H9 (cell line): Measurements from ENCODE around the gene NCKAP5. TPM values are rescaled to one million over a fixed set of nuclear protein-coding genes. Genes with fewer than 3 reads are reported as not detected.

Experiments used
- DNase-seq: peaks from one replicate; pipeline ENCODE4 v3.0.0-alpha.2; 2017
- H2AFZ ChIP-seq: one replicate; pipeline ENCODE4 v1.6.1; 2013; ENCODE audit warnings: mild to moderate bottlenecking, low read length, control low read depth, moderate library complexity
- H2AK5ac ChIP-seq: 2 replicates; pipeline ENCODE4 v1.6.1; 2013; ENCODE audit warnings: low read length, control low read depth, mixed read lengths; ENCODE audit not compliant: insufficient read length
- H2BK120ac ChIP-seq: one replicate; pipeline ENCODE4 v1.6.1; 2013; ENCODE audit warnings: low read depth, mild to moderate bottlenecking, low read length, control low read depth, inconsistent platforms; ENCODE audit not compliant: poor library complexity, severe bottlenecking
- H2BK12ac ChIP-seq: 2 replicates; pipeline ENCODE4 v1.6.1; 2013; ENCODE audit warnings: low read length, control low read depth, mixed read lengths, low read depth; ENCODE audit not compliant: insufficient read length
- H2BK15ac ChIP-seq: 2 replicates; pipeline ENCODE4 v1.6.1; 2013; ENCODE audit warnings: low read depth, low read length, control low read depth
- H2BK20ac ChIP-seq: one replicate; pipeline ENCODE4 v1.6.1; 2013; ENCODE audit warnings: low read depth, mild to moderate bottlenecking, low read length, control low read depth, inconsistent platforms; ENCODE audit not compliant: poor library complexity, severe bottlenecking
- H2BK5ac ChIP-seq: 2 replicates; pipeline ENCODE4 v1.6.1; 2013; ENCODE audit warnings: low read length, control low read depth, mixed read lengths; ENCODE audit not compliant: insufficient read length
- H3K14ac ChIP-seq: 2 replicates; pipeline ENCODE4 v1.6.1; 2013; ENCODE audit warnings: low read length, control low read depth; ENCODE audit not compliant: insufficient read depth
- H3K18ac ChIP-seq: 2 replicates; pipeline ENCODE4 v1.6.1; 2013; ENCODE audit warnings: low read depth, mild to moderate bottlenecking, mixed read lengths, low read length, control low read depth; ENCODE audit not compliant: insufficient read length
- H3K23ac ChIP-seq: 2 replicates; pipeline ENCODE4 v1.6.1; 2013; ENCODE audit warnings: low read length, control low read depth, mixed read lengths, low read depth; ENCODE audit not compliant: insufficient read length
- H3K23me2 ChIP-seq: 2 replicates; pipeline ENCODE4 v1.6.1; 2013; ENCODE audit warnings: low read depth, mild to moderate bottlenecking, mixed read lengths, low read length, control low read depth; ENCODE audit not compliant: insufficient read length, poor library complexity, severe bottlenecking
- H3K27ac ChIP-seq: 2 replicates; pipeline ENCODE4 v1.5.1; 2013; ENCODE audit warnings: low read length, control low read depth, mixed read lengths, low read depth; ENCODE audit not compliant: insufficient read length
- H3K27me3 ChIP-seq: 2 replicates; pipeline ENCODE4 v1.6.1; 2013; ENCODE audit warnings: low read length, control low read depth, inconsistent platforms; ENCODE audit not compliant: insufficient read depth
- H3K4ac ChIP-seq: 2 replicates; pipeline ENCODE4 v1.6.1; 2013; ENCODE audit warnings: low read depth, mild to moderate bottlenecking, control low read depth, inconsistent platforms, low read length, moderate library complexity
- H3K4me1 ChIP-seq: 2 replicates; pipeline ENCODE4 v1.6.1; 2013; ENCODE audit warnings: low read length, control low read depth, inconsistent platforms; ENCODE audit not compliant: insufficient read depth
- H3K4me2 ChIP-seq: 2 replicates; pipeline ENCODE4 v1.6.1; 2013; ENCODE audit warnings: low read length, control low read depth, mixed read lengths; ENCODE audit not compliant: insufficient read length, insufficient read depth
- H3K56ac ChIP-seq: 2 replicates; pipeline ENCODE4 v1.6.1; 2013; ENCODE audit warnings: low read depth, mild to moderate bottlenecking, mixed read lengths, low read length, control low read depth; ENCODE audit not compliant: insufficient read length
- H3K79me1 ChIP-seq: 2 replicates; pipeline ENCODE4 v1.6.1; 2013; ENCODE audit warnings: low read depth, mild to moderate bottlenecking, moderate library complexity, low read length, control low read depth, inconsistent platforms; ENCODE audit not compliant: insufficient read depth, poor library complexity, severe bottlenecking
- H3K79me2 ChIP-seq: 2 replicates; pipeline ENCODE4 v1.6.1; 2013; ENCODE audit warnings: low read length, control low read depth, inconsistent platforms; ENCODE audit not compliant: insufficient read depth
- H3K9ac ChIP-seq: 2 replicates; pipeline ENCODE4 v1.6.1; 2013; ENCODE audit warnings: low read length, control low read depth, mixed read lengths; ENCODE audit not compliant: insufficient read length; ENCODE audit errors: extremely low read depth
- H3K9me3 ChIP-seq: one replicate; pipeline ENCODE4 v1.6.1; 2013; ENCODE audit warnings: low read depth, low read length, inconsistent platforms; ENCODE audit not compliant: control insufficient read depth
- H3T11ph ChIP-seq: one replicate; pipeline ENCODE4 v1.6.1; 2013; ENCODE audit warnings: mild to moderate bottlenecking, low read length, control low read depth, inconsistent platforms
- H4K20me1 ChIP-seq: one replicate; pipeline ENCODE4 v1.6.1; 2013; ENCODE audit not compliant: control insufficient read depth, insufficient read length, insufficient read depth
- H4K5ac ChIP-seq: 2 replicates; pipeline ENCODE4 v1.6.1; 2013; ENCODE audit warnings: low read depth, mild to moderate bottlenecking, mixed read lengths, low read length, control low read depth; ENCODE audit not compliant: insufficient read length
- H4K8ac ChIP-seq: replicated peaks from 2 replicates; pipeline ENCODE4 v1.6.1; 2013; ENCODE audit warnings: low read length, control low read depth, mixed read lengths, low read depth; ENCODE audit not compliant: insufficient read length
- H4K91ac ChIP-seq: 2 replicates; pipeline ENCODE4 v1.6.1; 2013; ENCODE audit warnings: low read depth, mild to moderate bottlenecking, moderate library complexity, mixed read lengths, low read length, control low read depth; ENCODE audit not compliant: insufficient read length
- H3K27ac Mint-ChIP-seq, 3 experiments: 2 replicates in 2 of 3; 3 replicates in 1 of 3; pipeline ENCODE4 v1.8.0; 2020 to 2021; ENCODE audit warnings: mixed read lengths in 3 of 3, mild to moderate bottlenecking in 1 of 3, moderate library complexity in 1 of 3
- H3K27me3 Mint-ChIP-seq: 2 replicates; pipeline ENCODE4 v1.8.0; 2021; ENCODE audit warnings: low read depth, mild to moderate bottlenecking, moderate library complexity, mixed read lengths
- H3K36me3 Mint-ChIP-seq, 3 experiments: 2 replicates in 2 of 3; 3 replicates in 1 of 3; pipeline ENCODE4 v1.8.0; 2020 to 2021; ENCODE audit warnings: low read depth in 3 of 3, mixed read lengths in 3 of 3; ENCODE audit not compliant: insufficient read depth in 1 of 3
- H3K4me1 Mint-ChIP-seq, 2 experiments: 2 replicates each; pipeline ENCODE4 v1.8.0; 2020; ENCODE audit warnings: mixed read lengths in 2 of 2
- H3K4me3 Mint-ChIP-seq, 2 experiments: 2 replicates in 1 of 2; 3 replicates in 1 of 2; pipeline ENCODE4 v1.8.0; 2020 to 2021; ENCODE audit warnings: mild to moderate bottlenecking in 2 of 2, mixed read lengths in 2 of 2, moderate library complexity in 1 of 2
- H3K9me3 Mint-ChIP-seq, 2 experiments: 2 replicates in 1 of 2; 3 replicates in 1 of 2; pipeline ENCODE4 v1.8.0; 2020; ENCODE audit warnings: mild to moderate bottlenecking in 2 of 2, mixed read lengths in 2 of 2, moderate library complexity in 1 of 2
- CTCF ChIP-seq: fragments of 200-600 bp; sonication (generic); conservative IDR thresholded peaks from 3 replicates; pipeline ENCODE4 v1.8.0; 2021; ENCODE audit warnings: antibody characterized with exemption, mild to moderate bottlenecking
- WGBS: extraction: QIAGEN DNeasy Blood & Tissue Kit; methylation state at CpG from one replicate; pipeline ENCODE4 v1.1.7; 2013; ENCODE audit warnings: missing lambda C conversion rate, low lambda C conversion rate, mixed read lengths; ENCODE audit not compliant: insufficient read length; ENCODE audit errors: extremely low coverage; 5-methylcytosine and 5-hydroxymethylcytosine counted together
- total RNA-seq: library from RNA; stranded (reverse); gene quantifications from 2 replicates; pipeline ENCODE4 v1.2.1, GENCODE V29; 2021

Gene NCKAP5
- total RNA-seq, 1 experiment from 2014 or later, result 0.26 TPM

- no peaks in the 10 kb centered on the region for H4K20me1 ChIP-seq
- H3K4me1 ChIP-seq, result no peaks in the 10 kb centered on the region
- no peak overlapping the region for H3T11ph ChIP-seq
- no peaks in the 10 kb centered on the region for H3K36me3 Mint-ChIP-seq
- no peaks in the 10 kb centered on the region for H3K9me3 Mint-ChIP-seq
- TF ChIP-seq CTCF, result no peak
- no peaks in the 10 kb centered on the region for H3K23me2 ChIP-seq
- H3K56ac ChIP-seq, result no peak overlapping the region
- H2BK5ac ChIP-seq, result no peak overlapping the region
- no peak overlapping the region for H2BK15ac ChIP-seq
- no peak overlapping the region for H2BK120ac ChIP-seq
- no peaks in the 10 kb centered on the region for H3K27me3 Mint-ChIP-seq
- no peak overlapping the region for H2AFZ ChIP-seq
- no peak overlapping the region for H3K27ac ChIP-seq
- H3K9me3 ChIP-seq, result no peaks in the 10 kb centered on the region
- no peaks in the 10 kb centered on the region for H3K79me1 ChIP-seq
- no peak overlapping the region for H2BK12ac ChIP-seq
- no peak overlapping the region for H2AK5ac ChIP-seq
- no peak overlapping the region for H3K4me2 ChIP-seq
- no peak overlapping the region for H3K9ac ChIP-seq
- no peak overlapping the region for H2BK20ac ChIP-seq
- no peak for DNase-seq
- no peak overlapping the region for H4K91ac ChIP-seq
- no peak overlapping the region for H3K18ac ChIP-seq
- H3K4ac ChIP-seq, result no peak overlapping the region
- no peak overlapping the region for H4K5ac ChIP-seq
- WGBS, result no CpG with 5 or more reads among the region's 1 CpG
- no peaks in the 10 kb centered on the region for H3K27me3 ChIP-seq
- H3K4me3 Mint-ChIP-seq, result no peak overlapping the region
- no peaks in the 10 kb centered on the region for H3K79me2 ChIP-seq
- no peaks in the 10 kb centered on the region for H3K4me1 Mint-ChIP-seq
- no peak overlapping the region for H3K14ac ChIP-seq
- no peak overlapping the region for H4K8ac ChIP-seq
- H3K27ac Mint-ChIP-seq, result no peak overlapping the region; a peak in 1 of 7 replicates
- H3K23ac ChIP-seq, result no peak overlapping the region
Measured at GRCh38 chr2:132736059-132736458, 832.2 kb downstream of the NCKAP5 start.
